SU-DHL-6 (cell line): ENCODE data around the gene THAP12.

Experiments
- H2AFZ ChIP-seq: fragments of 200-600 bp; sonication (generic); 2 replicates; pipeline ENCODE4 v1.6.1; 2014; ENCODE audit warnings: low read depth, mild to moderate bottlenecking, moderate library complexity, mixed read lengths, antibody characterized with exemption, low read length; ENCODE audit not compliant: severe bottlenecking
- H3F3A ChIP-seq: fragments of 200-600 bp; shearing (Covaris generic); 2 replicates; pipeline ENCODE4 v1.6.0; 2016; ENCODE audit warnings: antibody characterized with exemption, mild to moderate bottlenecking; ENCODE audit not compliant: insufficient read depth
- H3K27ac ChIP-seq: fragments of 200-600 bp; sonication (generic); 2 replicates; pipeline ENCODE4 v1.5.1; 2016; ENCODE audit warnings: low read depth, mild to moderate bottlenecking, low read length, moderate library complexity, mixed read lengths
- H3K27me3 ChIP-seq: fragments of 200-600 bp; sonication (generic), shearing (Covaris generic); 2 replicates; pipeline ENCODE4 v1.6.0; 2014; ENCODE audit warnings: mild to moderate bottlenecking, low read length
- H3K36me3 ChIP-seq: fragments of 200-600 bp; sonication (generic); 2 replicates; pipeline ENCODE4 v1.6.1; 2014; ENCODE audit warnings: mild to moderate bottlenecking, low read length, mixed read lengths
- H3K4me2 ChIP-seq: fragments of 300-600, 200-600 bp; shearing (Covaris generic), sonication (generic); 2 replicates; pipeline ENCODE4 v1.6.0; 2014; ENCODE audit warnings: low read length, low read depth, mild to moderate bottlenecking; ENCODE audit not compliant: poor library complexity, severe bottlenecking
- H3K4me3 ChIP-seq: fragments of 200-600 bp; sonication (generic); 2 replicates; pipeline ENCODE4 v1.5.1; 2014; ENCODE audit warnings: antibody characterized with exemption, low read length, mild to moderate bottlenecking, mixed read lengths; ENCODE audit not compliant: insufficient read depth, poor library complexity, severe bottlenecking
- H3K79me2 ChIP-seq: fragments of 200-600 bp; sonication (generic); 2 replicates; pipeline ENCODE4 v1.6.1; 2014; ENCODE audit warnings: mild to moderate bottlenecking, low read length, moderate library complexity; ENCODE audit not compliant: insufficient read depth
- H3K9ac ChIP-seq: fragments of 200-600 bp; sonication (generic); 2 replicates; pipeline ENCODE4 v1.7.0; 2014; ENCODE audit warnings: mild to moderate bottlenecking, low read length
- H3K9me2 ChIP-seq: fragments of 200-600 bp; sonication (generic); replicated peaks from 2 replicates; pipeline ENCODE4 v1.6.1; 2014; ENCODE audit warnings: low read length; ENCODE audit not compliant: insufficient read depth
- H3K9me3 ChIP-seq: fragments of 200-600 bp; sonication (generic); 2 replicates; pipeline ENCODE4 v1.6.1; 2014; ENCODE audit warnings: low read length, mixed read lengths; ENCODE audit not compliant: insufficient read depth
- H4K20me1 ChIP-seq: fragments of 200-600 bp; sonication (generic); 2 replicates; pipeline ENCODE4 v1.6.1; 2014; ENCODE audit warnings: low read depth, mild to moderate bottlenecking, antibody characterized with exemption, low read length, moderate library complexity, mixed read lengths
- CTCF ChIP-seq: fragments of 200-600 bp; sonication (generic); IDR thresholded peaks from one replicate; pipeline ENCODE4 v1.5.1; 2017; ENCODE audit warnings: antibody characterized with exemption, mild to moderate bottlenecking, low read length, moderate library complexity; ENCODE audit not compliant: insufficient read depth, poor library complexity, severe bottlenecking
- EZH2phosphoT487 ChIP-seq: fragments of 200-600 bp; sonication (generic), shearing (Covaris generic); conservative IDR thresholded peaks from 2 replicates; pipeline ENCODE4 v1.6.1; 2018; ENCODE audit warnings: mild to moderate bottlenecking, antibody characterized with exemption, low read length, moderate library complexity, mixed read lengths

The THAP12 gene

DNA sequence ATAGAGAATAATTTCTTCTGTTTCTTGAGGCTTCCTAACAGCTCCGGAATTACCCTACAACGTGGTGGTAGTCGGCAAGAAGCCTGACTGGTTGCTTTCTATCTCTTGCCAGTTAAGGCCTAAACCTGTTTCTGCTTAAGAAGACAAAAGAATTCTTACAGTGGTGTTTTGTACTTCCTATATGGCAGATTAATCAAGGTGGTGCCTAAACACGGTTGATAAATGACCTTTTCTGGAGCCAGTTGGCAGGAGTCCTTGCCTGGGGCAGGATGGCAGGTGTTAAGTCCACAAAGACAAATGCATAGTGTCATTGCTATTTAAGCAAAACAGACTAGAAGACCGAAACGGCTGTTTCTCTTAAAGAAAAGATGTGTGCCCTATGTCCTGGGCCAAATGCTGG is 10.1 kb upstream of the THAP12 start:
- H4K20me1 ChIP-seq: 0 out of 2 replicates have a peak, but pooled peaks cover 5% of the 10 kb centered on the region
- no peak overlapping the region for H3K4me3 ChIP-seq
- no peaks in the 10 kb centered on the region for H3K9me3 ChIP-seq
- H3K27me3 ChIP-seq: no peaks in the 10 kb centered on the region
- no peak overlapping the region for H3K9ac ChIP-seq
- H3K79me2 ChIP-seq: no peaks in the 10 kb centered on the region
- H3K36me3 ChIP-seq: no peaks in the 10 kb centered on the region
- H3K4me2 ChIP-seq: no peak overlapping the region
- TF ChIP-seq EZH2phosphoT487 (no peak), CTCF (no peak)
- H3K9me2 ChIP-seq: no peaks in the 10 kb centered on the region
- 0 out of 2 replicates have a peak, but pooled peaks cover 3% of the 10 kb centered on the region for H3F3A ChIP-seq
- H3K27ac ChIP-seq: no peak overlapping the region
- no peak overlapping the region for H2AFZ ChIP-seq

- no peaks in the 10 kb centered on the region for H3K9me2 ChIP-seq
- peaks cover 5% of the 10 kb centered on the region; the same call in 1 of the 2 replicates for H4K20me1 ChIP-seq
- H3F3A ChIP-seq: 0 out of 2 replicates have a peak, but pooled peaks cover 6% of the 10 kb centered on the region
- no peaks in the 10 kb centered on the region for H3K9me3 ChIP-seq
- TF ChIP-seq EZH2phosphoT487 (no peak), CTCF (no peak)
- no peak overlapping the region for H3K4me2 ChIP-seq
- H3K4me3 ChIP-seq: no peak overlapping the region
- H2AFZ ChIP-seq: no peak overlapping the region
- no peaks in the 10 kb centered on the region for H3K27me3 ChIP-seq
- no peaks in the 10 kb centered on the region for H3K79me2 ChIP-seq
- no peaks in the 10 kb centered on the region for H3K36me3 ChIP-seq
- H3K9ac ChIP-seq: no peak overlapping the region
- no peak overlapping the region for H3K27ac ChIP-seq
Observed at GRCh38 chr11:76388408-76388807, 7.5 kb upstream of the THAP12 start.

- Histone ChIP-seq H3K9ac (no peak overlapping the region), H3K27ac (no peak overlapping the region), H2AFZ (no peak overlapping the region), H3K4me3 (no peak overlapping the region), H3K9me3 (no peaks in the 10 kb centered on the region), H3K36me3 (no peaks in the 10 kb centered on the region), H3K9me2 (no peaks in the 10 kb centered on the region), H3K79me2 (0 out of 2 replicates have a peak, but pooled peaks cover 6% of the 10 kb centered on the region), H3K27me3 (no peaks in the 10 kb centered on the region), H3F3A (0 out of 2 replicates have a peak, but pooled peaks cover 6% of the 10 kb centered on the region), H3K4me2 (no peak overlapping the region), H4K20me1 (no peaks in the 10 kb centered on the region; the same call in 1 of the 2 replicates)
- TF ChIP-seq EZH2phosphoT487 (no peak), CTCF (no peak)
Observed at GRCh38 chr11:76385903-76386302, 5.0 kb upstream of the THAP12 start.
